ENCODE data around the gene RGS16.

The RGS16 gene

GRCh38 chr1:182625719-182626504 lies 21.7 kb upstream of the RGS16 start:
- peaks cover 0 to 31% (median 12%) of the 10 kb centered on the region in 4 experiments for H3K4me1 ChIP-seq (ENCODE audit: control extremely low read depth in 1 of 4, control insufficient read depth in 4 of 4, insufficient read depth in 4 of 4, low read length in 3 of 4)
- H3K4me3 ChIP-seq (ENCODE audit: control insufficient read depth in 1 of 7, extremely low read depth in 1 of 7, insufficient read depth in 4 of 7, low read depth in 2 of 7, low read length in 6 of 7), result no peak overlapping the region
- ChIA-PET POLR2A (no interaction called here), CTCF (interaction anchor here (1.4 kb wide), 1 partner anchor 11 kb away, joined by 3 read pairs; no protein-coding TSS in a partner anchor)
- peaks cover 0 to 4% (median 0%) of the 10 kb centered on the region in 5 experiments for H3K9me3 ChIP-seq (ENCODE audit: control extremely low read depth in 1 of 5, control insufficient read depth in 4 of 5, insufficient read depth in 2 of 5, low read depth in 1 of 5, low read length in 4 of 5)
- WGBS (ENCODE audit: insufficient coverage), result no CpG with 5 or more reads among the region's 1 CpG
- H3K36me3 ChIP-seq (ENCODE audit: control insufficient read depth in 4 of 4, insufficient read depth in 4 of 4, low read length in 3 of 4), result no peaks in the 10 kb centered on the region
- H3K27me3 ChIP-seq (replicated peaks in 2 of 5; ENCODE audit: control insufficient read depth in 4 of 5, insufficient read depth in 5 of 5, low read length in 4 of 5), result no peaks in the 10 kb centered on the region
- no peak for DNase-seq
- no peak overlapping the region for H3K27ac ChIP-seq (ENCODE audit: insufficient read depth in 1 of 2, low read depth in 1 of 2, low read length in 2 of 2, poor library complexity in 1 of 2, severe bottlenecking in 2 of 2)

- WGBS (ENCODE audit: insufficient coverage), result 100% methylated on average over 1 of the region's 3 CpGs
- ChIA-PET POLR2A (no interaction called here), CTCF (interaction anchor here (0.7 kb wide), 1 partner anchor 17 kb away, joined by 3 read pairs; no protein-coding TSS in a partner anchor)
- no peak for DNase-seq
- Histone ChIP-seq H3K4me1 (ENCODE audit: control extremely low read depth in 1 of 4, control insufficient read depth in 4 of 4, insufficient read depth in 4 of 4, low read length in 3 of 4) (peaks cover 0 to 25% (median 10%) of the 10 kb centered on the region in 4 experiments), H3K27ac (ENCODE audit: insufficient read depth in 1 of 2, low read depth in 1 of 2, low read length in 2 of 2, poor library complexity in 1 of 2, severe bottlenecking in 2 of 2) (no peak overlapping the region), H3K9me3 (ENCODE audit: control extremely low read depth in 1 of 5, control insufficient read depth in 4 of 5, insufficient read depth in 2 of 5, low read depth in 1 of 5, low read length in 4 of 5) (peaks cover 0 to 5% (median 0%) of the 10 kb centered on the region in 5 experiments), H3K4me3 (ENCODE audit: control insufficient read depth in 1 of 7, extremely low read depth in 1 of 7, insufficient read depth in 4 of 7, low read depth in 2 of 7, low read length in 6 of 7) (no peak overlapping the region), H3K27me3 (replicated peaks in 2 of 5; ENCODE audit: control insufficient read depth in 4 of 5, insufficient read depth in 5 of 5, low read length in 4 of 5) (no peaks in the 10 kb centered on the region), H3K36me3 (ENCODE audit: control insufficient read depth in 4 of 4, insufficient read depth in 4 of 4, low read length in 3 of 4) (no peaks in the 10 kb centered on the region)
Measured at GRCh38 chr1:182625024-182625423, 20.8 kb upstream of the RGS16 start.

GRCh38 chr1:182624577-182624976 lies 20.4 kb upstream of the RGS16 start:
- peaks cover 0 to 21% (median 6%) of the 10 kb centered on the region in 4 experiments for H3K4me1 ChIP-seq (ENCODE audit: control extremely low read depth in 1 of 4, control insufficient read depth in 4 of 4, insufficient read depth in 4 of 4, low read length in 3 of 4)
- no peaks in the 10 kb centered on the region for H3K36me3 ChIP-seq (ENCODE audit: control insufficient read depth in 4 of 4, insufficient read depth in 4 of 4, low read length in 3 of 4)
- no peak overlapping the region for H3K4me3 ChIP-seq (ENCODE audit: control insufficient read depth in 1 of 7, extremely low read depth in 1 of 7, insufficient read depth in 4 of 7, low read depth in 2 of 7, low read length in 6 of 7)
- POLR2A ChIA-PET, result no interaction called here
- H3K27ac ChIP-seq (ENCODE audit: insufficient read depth in 1 of 2, low read depth in 1 of 2, low read length in 2 of 2, poor library complexity in 1 of 2, severe bottlenecking in 2 of 2), result no peak overlapping the region
- CTCF ChIA-PET, result interaction anchor here (0.7 to 1.6 kb wide), 2 partner anchors 12 to 16 kb away, joined by 3 read pairs; no protein-coding TSS in a partner anchor
- WGBS (ENCODE audit: insufficient coverage), result 0% methylated on average over 1 of the region's 1 CpG
- peaks cover 0 to 5% (median 0%) of the 10 kb centered on the region in 5 experiments for H3K9me3 ChIP-seq (ENCODE audit: control extremely low read depth in 1 of 5, control insufficient read depth in 4 of 5, insufficient read depth in 2 of 5, low read depth in 1 of 5, low read length in 4 of 5)
- H3K27me3 ChIP-seq (replicated peaks in 2 of 5; ENCODE audit: control insufficient read depth in 4 of 5, insufficient read depth in 5 of 5, low read length in 4 of 5), result no peaks in the 10 kb centered on the region
- DNase-seq, result no peak

GRCh38 chr1:182622901-182623528 lies 18.8 kb upstream of the RGS16 start:
- Histone ChIP-seq H3K9me3 (ENCODE audit: control extremely low read depth in 1 of 5, control insufficient read depth in 4 of 5, insufficient read depth in 2 of 5, low read depth in 1 of 5, low read length in 4 of 5) (peaks cover 0 to 5% (median 0%) of the 10 kb centered on the region in 5 experiments), H3K27me3 (replicated peaks in 2 of 5; ENCODE audit: control insufficient read depth in 4 of 5, insufficient read depth in 5 of 5, low read length in 4 of 5) (peaks cover 0 to 5% (median 4%) of the 10 kb centered on the region in 5 experiments), H3K4me3 (ENCODE audit: control insufficient read depth in 1 of 7, extremely low read depth in 1 of 7, insufficient read depth in 4 of 7, low read depth in 2 of 7, low read length in 6 of 7) (no peak overlapping the region), H3K36me3 (ENCODE audit: control insufficient read depth in 4 of 4, insufficient read depth in 4 of 4, low read length in 3 of 4) (no peaks in the 10 kb centered on the region), H3K4me1 (ENCODE audit: control extremely low read depth in 1 of 4, control insufficient read depth in 4 of 4, insufficient read depth in 4 of 4, low read length in 3 of 4) (peaks cover 0 to 15% (median 3%) of the 10 kb centered on the region in 4 experiments), H3K27ac (ENCODE audit: insufficient read depth in 1 of 2, low read depth in 1 of 2, low read length in 2 of 2, poor library complexity in 1 of 2, severe bottlenecking in 2 of 2) (no peak overlapping the region)
- DNase-seq, result no peak
- CTCF ChIA-PET, result interaction anchor here (1.2 to 1.6 kb wide), 2 partner anchors 11 to 16 kb away, joined by 3 read pairs; no protein-coding TSS in a partner anchor
- 92% methylated on average over 6 of the region's 6 CpGs for WGBS (ENCODE audit: insufficient coverage)
- POLR2A ChIA-PET, result no interaction called here

- DNase-seq, result no peak
- Histone ChIP-seq H3K27me3 (replicated peaks in 2 of 5; ENCODE audit: control insufficient read depth in 4 of 5, insufficient read depth in 5 of 5, low read length in 4 of 5) (peaks cover 0 to 12% (median 6%) of the 10 kb centered on the region in 5 experiments), H3K9me3 (ENCODE audit: control extremely low read depth in 1 of 5, control insufficient read depth in 4 of 5, insufficient read depth in 2 of 5, low read depth in 1 of 5, low read length in 4 of 5) (peaks cover 0 to 5% (median 0%) of the 10 kb centered on the region in 5 experiments), H3K36me3 (ENCODE audit: control insufficient read depth in 4 of 4, insufficient read depth in 4 of 4, low read length in 3 of 4) (no peaks in the 10 kb centered on the region), H3K4me1 (ENCODE audit: control extremely low read depth in 1 of 4, control insufficient read depth in 4 of 4, insufficient read depth in 4 of 4, low read length in 3 of 4) (peaks cover 0 to 15% (median 4%) of the 10 kb centered on the region in 4 experiments), H3K27ac (ENCODE audit: insufficient read depth in 1 of 2, low read depth in 1 of 2, low read length in 2 of 2, poor library complexity in 1 of 2, severe bottlenecking in 2 of 2) (no peak overlapping the region), H3K4me3 (ENCODE audit: control insufficient read depth in 1 of 7, extremely low read depth in 1 of 7, insufficient read depth in 4 of 7, low read depth in 2 of 7, low read length in 6 of 7) (no peak overlapping the region)
- WGBS (ENCODE audit: insufficient coverage), result 100% methylated on average over 1 of the region's 2 CpGs
- ChIA-PET POLR2A (no interaction called here), CTCF (no interaction called here)
Measured at GRCh38 chr1:182621906-182622305, 17.7 kb upstream of the RGS16 start.

- ChIA-PET POLR2A (no interaction called here), CTCF (interaction anchor here (2.0 to 2.1 kb wide), 2 partner anchors 8 to 15 kb away, joined by 5 to 9 read pairs; no protein-coding TSS in a partner anchor)
- Histone ChIP-seq H3K4me3 (ENCODE audit: control insufficient read depth in 1 of 7, extremely low read depth in 1 of 7, insufficient read depth in 4 of 7, low read depth in 2 of 7, low read length in 6 of 7) (no peak overlapping the region), H3K4me1 (ENCODE audit: control extremely low read depth in 1 of 4, control insufficient read depth in 4 of 4, insufficient read depth in 4 of 4, low read length in 3 of 4) (peaks cover 0 to 17% (median 11%) of the 10 kb centered on the region in 4 experiments), H3K36me3 (ENCODE audit: control insufficient read depth in 4 of 4, insufficient read depth in 4 of 4, low read length in 3 of 4) (no peaks in the 10 kb centered on the region), H3K27ac (ENCODE audit: insufficient read depth in 1 of 2, low read depth in 1 of 2, low read length in 2 of 2, poor library complexity in 1 of 2, severe bottlenecking in 2 of 2) (no peak overlapping the region), H3K9me3 (ENCODE audit: control extremely low read depth in 1 of 5, control insufficient read depth in 4 of 5, insufficient read depth in 2 of 5, low read depth in 1 of 5, low read length in 4 of 5) (peaks cover 0 to 5% (median 0%) of the 10 kb centered on the region in 5 experiments), H3K27me3 (replicated peaks in 2 of 5; ENCODE audit: control insufficient read depth in 4 of 5, insufficient read depth in 5 of 5, low read length in 4 of 5) (peaks cover 0 to 14% (median 9%) of the 10 kb centered on the region in 5 experiments)
- DNase-seq, result no peak
Measured at GRCh38 chr1:182620924-182621585, 16.9 kb upstream of the RGS16 start.

Measured in common myeloid progenitor, CD34-positive (primary cell).